ENCODE measurements around the gene MKLN1. TPM values are rescaled to one million over a fixed set of nuclear protein-coding genes. Genes with fewer than 3 reads are reported as not detected.

Gene MKLN1
- polyA plus RNA-seq, 1 of the 3 experiments (the other 2 are of a cell fraction): 11.0 TPM

GRCh38 chr7:131497454-131497853 is 169.8 kb downstream of the MKLN1 start:
- H3K4me3 ChIP-seq (ENCODE audit: low read depth in 2 of 2, low read length in 1 of 2): no peak overlapping the region
- H3K9ac ChIP-seq: no peak overlapping the region
- H3K9me3 ChIP-seq: no peaks in the 10 kb centered on the region
- no peaks in the 10 kb centered on the region for H3K27me3 ChIP-seq (ENCODE audit: insufficient read depth)
- H3K4me1 ChIP-seq (ENCODE audit: control insufficient read depth in 1 of 2, insufficient read depth in 2 of 2, low read depth in 1 of 2, low read length in 1 of 2): peaks cover 15 to 21% of the 10 kb centered on the region in 2 experiments; a peak in 3 of 4 replicates
- H3K27ac ChIP-seq (ENCODE audit: low read depth in 2 of 2, low read length in 1 of 2): peak overlapping the region in 1 of 2 experiments; percentile 18; a peak in 2 of 4 replicates
- H2AFZ ChIP-seq (ENCODE audit: low read depth): no peak overlapping the region
- no peak for TF ChIP-seq FOSL2 (IDR thresholded peaks at IDR 0.05; ENCODE audit: borderline replicate concordance, low read depth)
- TF ChIP-seq NFIC (IDR thresholded peaks at IDR 0.05; ENCODE audit: borderline replicate concordance): no peak
- TF ChIP-seq JUND (IDR thresholded peaks at IDR 0.05): no peak
- no peak for TF ChIP-seq RXRA (IDR thresholded peaks at IDR 0.05; ENCODE audit: borderline replicate concordance, low read depth)
- no peak for TF ChIP-seq ELF1 (IDR thresholded peaks at IDR 0.05)
- TF ChIP-seq SMC3 (IDR thresholded peaks at IDR 0.05; ENCODE audit: low read depth, low read length): no peak
- peaks cover 97% of the 10 kb centered on the region for H3F3A ChIP-seq (replicated peaks; ENCODE audit: insufficient read depth)
- ChIA-PET CTCF (interaction anchor here (1.1 to 12.9 kb wide), 5 partner anchors 9 to 428 kb away, joined by 3 to 91 read pairs (median 3); no protein-coding TSS in a partner anchor), POLR2A (no interaction called here)
- peaks cover 19% of the 10 kb centered on the region; the same call in 1 of the 2 replicates for H4K20me1 ChIP-seq (ENCODE audit: insufficient read depth)
- 68% methylated on average over 7 of the region's 7 CpGs for WGBS (ENCODE audit: low lambda C conversion rate)
- H3K4me2 ChIP-seq: no peak overlapping the region
- no peaks in the 10 kb centered on the region; the same call in 1 of the 2 replicates for H3K79me2 ChIP-seq (ENCODE audit: insufficient read depth)
- DNase-seq: no peak
- H3K36me3 ChIP-seq (replicated peaks in 1 of 2; ENCODE audit: control insufficient read depth in 1 of 2, insufficient read depth in 2 of 2, low read length in 1 of 2): peaks cover 72% of the 10 kb centered on the region in 2 experiments
- no peaks in the 10 kb centered on the region for H3K9me2 ChIP-seq

GRCh38 chr7:131498237-131498885 is 170.7 kb downstream of the MKLN1 start:
- 93% methylated on average over 4 of the region's 4 CpGs for whole genome bisulfite sequencing (ENCODE audit: low lambda C conversion rate)
- CTCF ChIA-PET: interaction anchor here (0.8 to 12.9 kb wide), 5 partner anchors 10 to 516 kb away, joined by 3 to 91 read pairs (median 6); no protein-coding TSS in a partner anchor
- H3K79me2 ChIP-seq (ENCODE audit: insufficient read depth): no peaks in the 10 kb centered on the region; the same call in 1 of the 2 replicates
- POLR2A ChIA-PET: no interaction called here
- H3K9me3 ChIP-seq: no peaks in the 10 kb centered on the region
- H3F3A ChIP-seq (replicated peaks; ENCODE audit: insufficient read depth): peaks cover 97% of the 10 kb centered on the region
- H4K20me1 ChIP-seq (ENCODE audit: insufficient read depth): peaks cover 28% of the 10 kb centered on the region; the same call in 1 of the 2 replicates
- no peak overlapping the region for H3K4me2 ChIP-seq
- H3K27me3 ChIP-seq (ENCODE audit: insufficient read depth): no peaks in the 10 kb centered on the region
- no peak for DNase-seq
- 0 out of 4 replicates have a peak overlapping the region, but pooled peaks of 1 of the 2 experiments have one; percentile 25 for H3K27ac ChIP-seq (ENCODE audit: low read depth in 2 of 2, low read length in 1 of 2)
- no peak overlapping the region for H2AFZ ChIP-seq (ENCODE audit: low read depth)
- H3K4me1 ChIP-seq (ENCODE audit: control insufficient read depth in 1 of 2, insufficient read depth in 2 of 2, low read depth in 1 of 2, low read length in 1 of 2): peaks cover 21 to 24% of the 10 kb centered on the region in 2 experiments
- no peaks in the 10 kb centered on the region for H3K9me2 ChIP-seq
- TF ChIP-seq SMC3 (IDR thresholded peaks at IDR 0.05; ENCODE audit: low read depth, low read length) (no peak), ZBTB33 (IDR thresholded peaks at IDR 0.05; ENCODE audit: borderline replicate concordance, low read depth) (no peak), EZH2phosphoT487 (IDR thresholded peaks at IDR 0.05; ENCODE audit: borderline replicate concordance, low read depth) (no peak), USF2 (IDR thresholded peaks at IDR 0.05; ENCODE audit: borderline replicate concordance, low read depth, low read length) (no peak), RCOR1 (IDR thresholded peaks at IDR 0.05; ENCODE audit: low read length) (no peak), GATA2 (CRISPR knock-in tag; IDR thresholded peaks at IDR 0.05) (no peak), MAX (IDR thresholded peaks at IDR 0.05; ENCODE audit: low read depth) (no peak), TEAD4 (IDR thresholded peaks at IDR 0.05; ENCODE audit: borderline replicate concordance, insufficient read depth) (no peak)
- H3K9ac ChIP-seq: no peak overlapping the region
- peaks cover 66 to 72% of the 10 kb centered on the region in 2 experiments for H3K36me3 ChIP-seq (replicated peaks in 1 of 2; ENCODE audit: control insufficient read depth in 1 of 2, insufficient read depth in 2 of 2, low read length in 1 of 2)
- no peak overlapping the region for H3K4me3 ChIP-seq (ENCODE audit: low read depth in 2 of 2, low read length in 1 of 2)

All from SK-N-SH (cell line).